HCT116 (cell line): ENCODE measurements around the gene MCTP2. TPM values are rescaled to one million over a fixed set of nuclear protein-coding genes. Genes with fewer than 3 reads are reported as not detected.

Experiments
- ATAC-seq: fragments of 200-7000 bp; cut with Tn5 transposase; 2 replicates; pipeline ENCODE4 v1.9.1; 2020; ENCODE audit warnings: mild to moderate bottlenecking, moderate library complexity
- BruUV-seq: library from RNA; stranded (reverse); fragments of 400-500 nt; replicated peaks from 2 replicates; lab custom pipeline; 2021; lab: Mats Ljungman, UMichigan
- CTCF ChIA-PET: fragments of 300-600 bp; sonication (Branson Sonifier 250); formaldehyde crosslinking; loops from one replicate; lab custom pipeline; 2021; ENCODE audit warnings: antibody characterized with exemption; lab: Charles Lee
- POLR2A ChIA-PET: fragments of 300-600, 350-600 bp; sonication (Branson Sonifier 250); formaldehyde crosslinking; loops from one replicate; lab custom pipeline; 2021; ENCODE audit warnings: antibody characterized with exemption; lab: Charles Lee
- RAD21 ChIA-PET, 2 experiments: fragments of 300-600 bp; sonication (Branson Sonifier 250); formaldehyde crosslinking; loops; one replicate each; lab custom pipeline; 2023; ENCODE audit warnings: low total read pairs in 2 of 2; ENCODE audit not compliant: uncharacterized antibody in 2 of 2, unreplicated experiment in 2 of 2, low non-redundant PET in 1 of 2; lab: Charles Lee
- DNase-seq: peaks from one replicate; pipeline ENCODE4 v3.0.0-alpha.2; 2010; ENCODE audit warnings: low read depth, low spot score
- H2AFZ ChIP-seq: fragments of 200-600 bp; shearing (Covaris generic), sonication (generic); 2 replicates; pipeline ENCODE4 v1.6.1; 2017; ENCODE audit warnings: low read depth, mixed run types, mixed read lengths, antibody characterized with exemption, low read length; ENCODE audit not compliant: poor library complexity, severe bottlenecking
- H3K27ac ChIP-seq: 2 replicates; pipeline ENCODE4 v1.5.1; 2012; ENCODE audit warnings: low read depth, low read length
- H3K27me3 ChIP-seq: fragments of 200-600 bp; sonication (generic); 2 replicates; pipeline ENCODE4 v1.6.1; 2016; ENCODE audit warnings: mixed run types, low read length, mixed read lengths; ENCODE audit not compliant: insufficient read depth
- H3K36me3 ChIP-seq, 2 experiments: fragments of 200-500 bp in 1 of 2; fragments of 200-600 bp in 1 of 2; sonication (Bioruptor generic) in 1 of 2; sonication (generic) in 1 of 2; 2 replicates each; pipeline versions ENCODE4 v1.5.1 to v1.6.1; 2014 to 2016; ENCODE audit warnings: low read length in 2 of 2, inconsistent platforms in 1 of 2, mixed read lengths in 1 of 2, mixed run types in 1 of 2; ENCODE audit not compliant: insufficient read depth in 2 of 2, control insufficient read depth in 1 of 2
- H3K4me1 ChIP-seq, 2 experiments: fragments of 200-600 bp in 1 of 2; sonication (generic) in 1 of 2; 2 replicates each; pipeline versions ENCODE4 v1.5.1 to v1.6.1; 2012 to 2017; ENCODE audit warnings: low read length in 2 of 2, inconsistent platforms in 1 of 2, mild to moderate bottlenecking in 1 of 2, mixed read lengths in 1 of 2, mixed run types in 1 of 2, moderate library complexity in 1 of 2; ENCODE audit not compliant: insufficient read depth in 2 of 2, control insufficient read depth in 1 of 2
- H3K4me2 ChIP-seq: fragments of 200-600 bp; sonication (generic); 2 replicates; pipeline ENCODE4 v1.6.1; 2017; ENCODE audit warnings: mixed run types, low read length, mixed read lengths
- H3K4me3 ChIP-seq, 2 experiments: fragments of 200-600 bp in 1 of 2; sonication (generic) in 1 of 2; replicated peaks in 1 of 2; 2 replicates each; pipeline ENCODE4 v1.5.1; 2011 to 2016; ENCODE audit warnings: low read length in 2 of 2, control low read depth in 1 of 2, low read depth in 1 of 2, mild to moderate bottlenecking in 1 of 2, mixed read lengths in 1 of 2, mixed run types in 1 of 2
- H3K79me2 ChIP-seq: fragments of 200-600 bp; sonication (generic); 2 replicates; pipeline ENCODE4 v1.6.1; 2017; ENCODE audit warnings: mild to moderate bottlenecking, mixed run types, low read length, moderate library complexity, mixed read lengths; ENCODE audit not compliant: insufficient read depth
- H3K9ac ChIP-seq: fragments of 200-600 bp; sonication (generic); 2 replicates; pipeline ENCODE4 v1.6.1; 2016; ENCODE audit warnings: low read length, mixed read lengths
- H3K9me2 ChIP-seq: fragments of 200-600 bp; sonication (generic), shearing (Covaris generic); 2 replicates; pipeline ENCODE4 v1.6.1; 2017; ENCODE audit warnings: mixed run types, mild to moderate bottlenecking, moderate library complexity; ENCODE audit not compliant: insufficient read depth
- H3K9me3 ChIP-seq, 2 experiments: fragments of 200-500 bp in 1 of 2; fragments of 200-600 bp in 1 of 2; sonication (Bioruptor generic) in 1 of 2; sonication (generic) in 1 of 2; 2 replicates each; pipeline ENCODE4 v1.6.1; 2014 to 2017; ENCODE audit warnings: low read length in 2 of 2, mixed read lengths in 2 of 2, inconsistent platforms in 1 of 2, low read depth in 1 of 2, mild to moderate bottlenecking in 1 of 2, mixed run types in 1 of 2, moderate library complexity in 1 of 2; ENCODE audit not compliant: control insufficient read depth in 1 of 2, insufficient read depth in 1 of 2
- H4K20me1 ChIP-seq: fragments of 200-600 bp; sonication (generic), shearing (Covaris generic); 2 replicates; pipeline ENCODE4 v1.6.1; 2017; ENCODE audit warnings: mixed run types, mild to moderate bottlenecking, moderate library complexity; ENCODE audit not compliant: insufficient read depth
- ATF3 ChIP-seq: IDR thresholded peaks from 2 replicates; pipeline ENCODE4 v1.6.1; 2012
- CBX3 ChIP-seq: IDR thresholded peaks from 2 replicates; pipeline ENCODE4 v1.6.1; 2012; ENCODE audit warnings: low read depth
- CEBPB ChIP-seq: IDR thresholded peaks from 2 replicates; pipeline ENCODE4 v1.6.1; 2012; ENCODE audit warnings: low read depth
- CTCF ChIP-seq, 3 experiments: fragments of 200-600 bp in 1 of 3; sonication (generic) in 1 of 3; IDR thresholded peaks in 2 of 3; conservative IDR thresholded peaks in 1 of 3; 2 replicates each; pipeline ENCODE4 v1.5.1; 2012 to 2017; ENCODE audit warnings: low read depth in 2 of 3, low read length in 2 of 3, antibody characterized with exemption in 1 of 3, borderline replicate concordance in 1 of 3, control low read depth in 1 of 3, mild to moderate bottlenecking in 1 of 3, mixed read lengths in 1 of 3, mixed run types in 1 of 3, moderate library complexity in 1 of 3; ENCODE audit not compliant: insufficient read depth in 1 of 3
- EGR1 ChIP-seq: IDR thresholded peaks from 2 replicates; pipeline ENCODE4 v1.6.1; 2012; ENCODE audit warnings: low read depth
- ELF1 ChIP-seq: IDR thresholded peaks from 2 replicates; pipeline ENCODE4 v1.6.1; 2012; ENCODE audit warnings: low read depth, borderline replicate concordance
- EZH2 ChIP-seq: fragments of 200-600 bp; sonication (generic); IDR thresholded peaks from 2 replicates; pipeline ENCODE4 v1.6.1; 2017; ENCODE audit warnings: antibody characterized with exemption, mixed run types
- EZH2phosphoT487 ChIP-seq: fragments of 200-600 bp; IDR thresholded peaks from 2 replicates; pipeline ENCODE4 v1.6.1; 2018; ENCODE audit warnings: antibody characterized with exemption, borderline replicate concordance
- FOSL1 ChIP-seq: IDR thresholded peaks from 2 replicates; pipeline ENCODE4 v1.6.1; 2012; ENCODE audit warnings: low read depth
- MAX ChIP-seq: IDR thresholded peaks from 2 replicates; pipeline ENCODE4 v1.6.1; 2012
- RAD21 ChIP-seq: IDR thresholded peaks from 2 replicates; pipeline ENCODE4 v1.6.1; 2012; ENCODE audit warnings: low read depth, mild to moderate bottlenecking
- SIN3A ChIP-seq: IDR thresholded peaks from 2 replicates; pipeline ENCODE4 v1.6.1; 2012; ENCODE audit warnings: low read depth
- SP1 ChIP-seq: IDR thresholded peaks from 2 replicates; pipeline ENCODE4 v1.6.1; 2012; ENCODE audit warnings: low read depth
- SRF ChIP-seq: IDR thresholded peaks from 2 replicates; pipeline ENCODE4 v1.6.1; 2012; ENCODE audit warnings: low read depth
- TCF7L2 ChIP-seq: IDR thresholded peaks from 2 replicates; pipeline ENCODE4 v1.7.0; 2011; ENCODE audit warnings: borderline replicate concordance, inconsistent platforms; ENCODE audit not compliant: insufficient read depth, insufficient read length; ENCODE audit errors: extremely low read depth
- ZBTB33 ChIP-seq: IDR thresholded peaks from 2 replicates; pipeline ENCODE4 v1.6.1; 2011; ENCODE audit warnings: mild to moderate bottlenecking, low read length, moderate library complexity; ENCODE audit not compliant: insufficient replicate concordance; ENCODE audit errors: extremely low read depth
- ZFX ChIP-seq: fragments of 450-650 bp; IDR thresholded peaks from 2 replicates; pipeline ENCODE4 v1.6.1; 2017
- ZNF274 ChIP-seq: fragments of 200-500 bp; sonication (Bioruptor generic); IDR thresholded peaks from 2 replicates; pipeline ENCODE4 v1.6.1; 2014; ENCODE audit warnings: mild to moderate bottlenecking, low read depth, low read length, inconsistent platforms
- intact Hi-C: fragments of 100-400 bp; cut with micrococcal nuclease; formaldehyde crosslinking; loops from 2 replicates; pipeline ENCODE4 v1.10.0; 2022
- total RNA-seq: library from RNA; stranded (reverse); gene quantifications from one replicate; pipeline ENCODE4 v1.2.1, GENCODE V29; 2021; ENCODE audit not compliant: unreplicated experiment

MCTP2 gene
- total RNA-seq, 1 experiment from 2014 or later = 12.9 TPM

GRCh38 chr15:94480289-94480834 is 249.0 kb downstream of the MCTP2 start (continued):
- no peak for TF ChIP-seq MAX

GRCh38 chr15:94485148-94485719 is 253.9 kb downstream of the MCTP2 start:
- Histone ChIP-seq H3K4me2 (no peak overlapping the region), H3K27me3 (no peaks in the 10 kb centered on the region), H3K4me3 (no peak overlapping the region), H3K79me2 (no peaks in the 10 kb centered on the region), H3K9me3 (no peaks in the 10 kb centered on the region), H3K4me1 (no peaks in the 10 kb centered on the region), H3K9ac (no peak overlapping the region), H3K36me3 (no peaks in the 10 kb centered on the region), H3K27ac (no peak overlapping the region), H4K20me1 (no peaks in the 10 kb centered on the region), H2AFZ (no peak overlapping the region), H3K9me2 (no peaks in the 10 kb centered on the region)
- ChIA-PET RAD21 (no interaction called here), POLR2A (no interaction called here), CTCF (no interaction called here)
- DNase-seq = no peak
- TF ChIP-seq ATF3 (no peak), SIN3A (no peak), ZFX (no peak), ZBTB33 (no peak), FOSL1 (no peak), CBX3 (no peak), SRF (no peak), EZH2phosphoT487 (no peak), EGR1 (no peak), MAX (no peak), CTCF (IDR thresholded peaks at IDR 0.05 in 2 of 3, conservative IDR thresholded peaks at IDR 0.05 in 1 of 3; ENCODE audit: borderline replicate concordance in 1 of 3, insufficient read depth in 1 of 3, low read depth in 2 of 3, low read length in 2 of 3) (no peak), CEBPB (no peak), ZNF274 (no peak), ELF1 (no peak), RAD21 (no peak), EZH2 (no peak), TCF7L2 (no peak), SP1 (no peak)
- ATAC-seq = no peak
- BruUV-seq = no TSS peak
- intact Hi-C loops = no loop called here
